Parathyroid adenoma (tissue), 2 donors: ENCODE data around the gene MMP26.

ENCODE experiments used
- H2AFZ ChIP-seq: fragments of 300-600 bp; sonication (generic); one replicate; pipeline ENCODE4 v1.7.0; 2017; ENCODE audit warnings: antibody characterized with exemption, mild to moderate bottlenecking
- H3K27ac ChIP-seq: fragments of 300-600 bp; sonication (generic); one replicate; pipeline ENCODE4 v1.7.0; 2017
- H3K27me3 ChIP-seq: fragments of 300-600 bp; sonication (generic); one replicate; pipeline ENCODE4 v1.7.0; 2017; ENCODE audit warnings: low read length; ENCODE audit not compliant: control insufficient read depth, insufficient read depth
- H3K36me3 ChIP-seq: fragments of 300-600 bp; sonication (generic); one replicate; pipeline ENCODE4 v1.7.0; 2017; ENCODE audit warnings: low read length; ENCODE audit not compliant: control insufficient read depth, insufficient read depth
- H3K4me1 ChIP-seq: fragments of 300-600 bp; sonication (generic); one replicate; pipeline ENCODE4 v1.7.0; 2017; ENCODE audit warnings: control low read depth
- H3K4me2 ChIP-seq: fragments of 300-600 bp; sonication (generic); one replicate; pipeline ENCODE4 v1.7.0; 2017; ENCODE audit warnings: low read length
- H3K4me3 ChIP-seq: fragments of 300-600 bp; sonication (generic); one replicate; pipeline ENCODE4 v1.7.0; 2017; ENCODE audit warnings: low read depth, low read length
- H3K79me2 ChIP-seq: fragments of 300-600 bp; sonication (generic); one replicate; pipeline ENCODE4 v1.7.0; 2017; ENCODE audit warnings: control low read depth
- H3K9ac ChIP-seq: fragments of 300-600 bp; sonication (generic); one replicate; pipeline ENCODE4 v1.7.0; 2017; ENCODE audit warnings: mild to moderate bottlenecking
- H3K9me3 ChIP-seq: fragments of 300-600 bp; sonication (generic); one replicate; pipeline ENCODE4 v1.7.0; 2017; ENCODE audit warnings: low read length; ENCODE audit not compliant: control insufficient read depth
- TF ChIP-seq, protein P1 (sequence below): fragments of 300-600 bp; sonication (generic); IDR thresholded peaks from one replicate; pipeline ENCODE4 v1.7.0; 2017; ENCODE audit warnings: antibody characterized with exemption, mild to moderate bottlenecking
- donor health status: primary hyperparathyroidism.

Gene MMP26

DNA sequence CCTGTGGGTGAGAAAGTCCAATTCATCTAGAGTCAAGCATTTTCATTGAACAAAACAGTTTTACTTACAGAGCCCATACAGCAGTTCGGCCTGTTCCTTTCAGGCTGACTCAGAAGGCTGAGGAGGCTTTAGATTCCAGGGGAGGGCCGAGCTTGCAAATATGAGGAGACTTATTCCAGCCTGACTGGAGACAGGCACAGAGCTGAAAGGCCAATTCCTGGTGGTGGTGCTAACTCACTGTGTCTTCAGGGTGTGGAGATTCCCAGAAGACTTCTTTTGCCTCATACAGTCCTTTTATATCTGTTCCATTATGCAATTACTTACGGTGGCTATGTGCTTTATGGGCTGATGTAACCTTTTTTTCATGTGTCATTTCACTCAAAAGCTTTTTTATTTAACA, 7.0 kb upstream of the MMP26 start, which contains the start of gene OR51E2:
Gene OR51E2 (minus strand): TSS at position 269 of the 400 bp plus-strand sequence. CDS start 15,142 bp downstream, outside the sequence.
- H3K27ac ChIP-seq = no peak within 1 kb of the TSS
- no peak within 1 kb of the TSS for H3K9ac ChIP-seq
- no peaks in the 10 kb centered on the region for H3K79me2 ChIP-seq
- no peak within 1 kb of the TSS for H2AFZ ChIP-seq
- H3K4me2 ChIP-seq = no peak within 1 kb of the TSS
- H3K36me3 ChIP-seq = no peaks in the 10 kb centered on the region
- TF ChIP-seq, protein P1, sequence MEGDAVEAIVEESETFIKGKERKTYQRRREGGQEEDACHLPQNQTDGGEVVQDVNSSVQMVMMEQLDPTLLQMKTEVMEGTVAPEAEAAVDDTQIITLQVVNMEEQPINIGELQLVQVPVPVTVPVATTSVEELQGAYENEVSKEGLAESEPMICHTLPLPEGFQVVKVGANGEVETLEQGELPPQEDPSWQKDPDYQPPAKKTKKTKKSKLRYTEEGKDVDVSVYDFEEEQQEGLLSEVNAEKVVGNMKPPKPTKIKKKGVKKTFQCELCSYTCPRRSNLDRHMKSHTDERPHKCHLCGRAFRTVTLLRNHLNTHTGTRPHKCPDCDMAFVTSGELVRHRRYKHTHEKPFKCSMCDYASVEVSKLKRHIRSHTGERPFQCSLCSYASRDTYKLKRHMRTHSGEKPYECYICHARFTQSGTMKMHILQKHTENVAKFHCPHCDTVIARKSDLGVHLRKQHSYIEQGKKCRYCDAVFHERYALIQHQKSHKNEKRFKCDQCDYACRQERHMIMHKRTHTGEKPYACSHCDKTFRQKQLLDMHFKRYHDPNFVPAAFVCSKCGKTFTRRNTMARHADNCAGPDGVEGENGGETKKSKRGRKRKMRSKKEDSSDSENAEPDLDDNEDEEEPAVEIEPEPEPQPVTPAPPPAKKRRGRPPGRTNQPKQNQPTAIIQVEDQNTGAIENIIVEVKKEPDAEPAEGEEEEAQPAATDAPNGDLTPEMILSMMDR = no peak
- H3K9me3 ChIP-seq = no peaks in the 10 kb centered on the region
- no peaks in the 10 kb centered on the region for H3K27me3 ChIP-seq
- no peak within 1 kb of the TSS for H3K4me3 ChIP-seq
- no peaks in the 10 kb centered on the region for H3K4me1 ChIP-seq

DNA sequence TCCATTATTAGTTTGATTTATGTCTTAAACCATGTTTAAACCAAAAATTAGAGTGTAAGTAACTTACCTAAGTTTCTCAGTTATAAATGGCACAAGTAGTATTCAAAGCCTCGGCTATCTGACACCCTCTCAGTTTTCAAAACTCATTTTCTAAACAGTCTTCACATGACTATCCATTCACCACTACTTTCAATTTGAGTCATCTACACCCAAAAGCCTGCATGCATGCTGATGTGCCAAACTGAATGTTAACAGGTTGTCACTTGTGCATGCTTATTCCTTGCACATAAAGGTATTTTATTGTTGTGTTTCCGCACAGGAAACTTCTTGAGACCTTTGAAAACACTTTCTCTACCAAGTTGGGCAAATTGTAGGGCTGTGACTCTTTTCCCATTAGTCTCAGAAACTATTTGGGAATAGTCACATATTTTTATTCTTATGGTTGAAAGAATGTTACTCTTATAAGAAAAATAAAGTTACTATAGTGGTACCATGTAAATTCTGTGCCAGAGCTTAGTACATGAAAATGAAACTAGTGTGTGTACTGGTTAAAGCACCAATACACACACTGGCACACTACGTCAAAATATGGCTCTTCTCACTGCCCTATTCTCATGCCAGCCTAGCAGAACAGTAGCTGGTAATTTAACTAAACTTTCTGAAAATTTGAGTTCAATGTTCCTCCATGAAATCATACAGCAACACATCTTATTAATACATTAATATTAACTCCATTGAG, 4.7 kb upstream of the MMP26 start:
- Histone ChIP-seq H3K36me3 (no peaks in the 10 kb centered on the region), H3K4me3 (no peak overlapping the region), H3K9me3 (no peaks in the 10 kb centered on the region), H3K4me1 (no peaks in the 10 kb centered on the region), H3K9ac (no peak overlapping the region), H3K79me2 (no peaks in the 10 kb centered on the region), H3K27me3 (no peaks in the 10 kb centered on the region), H2AFZ (no peak overlapping the region), H3K27ac (no peak overlapping the region), H3K4me2 (no peak overlapping the region)
- TF ChIP-seq, protein P1 = no peak

DNA sequence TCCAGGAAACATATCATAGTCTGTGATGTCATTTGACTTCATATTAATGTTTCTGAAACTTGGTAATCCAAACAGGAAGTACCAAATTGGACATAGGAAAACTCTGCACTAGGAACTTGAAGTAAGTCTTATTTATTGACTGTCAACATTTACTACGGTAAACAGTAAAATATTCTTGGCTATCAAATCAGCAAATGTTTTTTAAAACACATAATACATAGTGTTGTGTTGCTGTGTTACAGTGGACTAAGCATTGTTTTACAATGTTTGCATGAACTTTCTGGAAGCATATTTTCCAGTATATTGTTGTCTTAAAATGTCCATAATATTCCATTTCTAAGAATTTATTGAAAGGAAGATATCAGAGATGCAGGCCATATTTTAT, 4.2 kb upstream of the MMP26 start:
- Histone ChIP-seq H2AFZ (no peak overlapping the region), H3K27me3 (no peaks in the 10 kb centered on the region), H3K79me2 (no peaks in the 10 kb centered on the region), H3K4me1 (no peaks in the 10 kb centered on the region), H3K9me3 (no peaks in the 10 kb centered on the region), H3K36me3 (no peaks in the 10 kb centered on the region), H3K9ac (no peak overlapping the region), H3K4me3 (no peak overlapping the region), H3K27ac (no peak overlapping the region), H3K4me2 (no peak overlapping the region)
- TF ChIP-seq, protein P1 = no peak

DNA sequence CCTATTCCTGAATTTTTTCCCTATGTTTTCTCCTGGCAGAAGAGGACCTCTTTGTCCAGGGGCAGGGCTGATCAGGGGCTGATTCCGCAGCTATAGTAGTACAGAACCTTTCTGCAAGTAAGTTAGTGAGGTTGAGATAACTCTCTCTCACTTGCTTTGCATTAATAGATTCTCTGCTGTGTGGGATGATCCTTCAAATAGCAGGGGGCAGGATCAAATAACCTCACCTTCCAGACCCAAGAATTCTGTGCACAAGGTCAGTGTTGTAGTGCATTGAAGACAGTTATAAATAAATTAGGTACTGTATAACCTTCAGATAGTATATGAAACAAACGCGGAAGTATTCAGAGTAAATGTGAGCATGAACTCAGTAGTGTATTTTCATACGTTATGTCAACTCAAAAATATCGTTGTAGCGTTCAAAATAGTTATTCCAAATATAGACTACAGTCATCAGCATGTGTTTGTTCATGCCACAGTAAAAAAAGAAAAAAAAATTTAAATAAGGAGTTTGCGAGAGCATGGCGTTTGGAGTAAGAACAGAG, 278 bp downstream of the MMP26 start:
- Histone ChIP-seq H3K79me2 (no peaks in the 10 kb centered on the region), H3K4me3 (no peak overlapping the region), H2AFZ (no peak overlapping the region), H3K4me1 (no peaks in the 10 kb centered on the region), H3K36me3 (no peaks in the 10 kb centered on the region), H3K27ac (no peak overlapping the region), H3K27me3 (no peaks in the 10 kb centered on the region), H3K4me2 (no peak overlapping the region), H3K9ac (no peak overlapping the region), H3K9me3 (no peaks in the 10 kb centered on the region)
- TF ChIP-seq, protein P1 = no peak

DNA sequence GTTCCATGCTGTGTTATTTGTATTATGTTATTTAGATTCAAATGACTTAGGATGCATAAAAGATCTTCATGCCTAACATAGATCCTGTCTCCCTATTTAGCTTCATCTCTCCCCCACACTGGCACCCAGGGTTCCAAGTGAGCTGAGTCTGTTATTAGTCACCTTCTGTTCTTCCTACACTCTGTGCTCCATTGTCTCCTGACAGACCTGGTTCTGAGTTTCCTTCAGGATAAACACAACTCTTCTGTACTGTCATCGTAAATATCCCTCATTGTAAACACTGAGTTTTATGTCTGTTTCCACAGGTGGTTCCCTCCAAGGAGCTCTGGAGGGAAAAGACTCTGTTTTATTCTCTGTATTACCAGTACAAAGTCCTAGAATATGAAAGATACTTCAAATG, 8.7 kb downstream of the MMP26 start:
- Histone ChIP-seq H3K27me3 (no peaks in the 10 kb centered on the region), H3K4me2 (no peak overlapping the region), H3K4me3 (no peak overlapping the region), H3K9ac (no peak overlapping the region), H3K9me3 (no peaks in the 10 kb centered on the region), H3K36me3 (no peaks in the 10 kb centered on the region), H3K79me2 (no peaks in the 10 kb centered on the region), H2AFZ (no peak overlapping the region), H3K27ac (no peak overlapping the region), H3K4me1 (no peaks in the 10 kb centered on the region)
- TF ChIP-seq, protein P1 = no peak
